ENCODE measurements around the gene ADSL.

DNA sequence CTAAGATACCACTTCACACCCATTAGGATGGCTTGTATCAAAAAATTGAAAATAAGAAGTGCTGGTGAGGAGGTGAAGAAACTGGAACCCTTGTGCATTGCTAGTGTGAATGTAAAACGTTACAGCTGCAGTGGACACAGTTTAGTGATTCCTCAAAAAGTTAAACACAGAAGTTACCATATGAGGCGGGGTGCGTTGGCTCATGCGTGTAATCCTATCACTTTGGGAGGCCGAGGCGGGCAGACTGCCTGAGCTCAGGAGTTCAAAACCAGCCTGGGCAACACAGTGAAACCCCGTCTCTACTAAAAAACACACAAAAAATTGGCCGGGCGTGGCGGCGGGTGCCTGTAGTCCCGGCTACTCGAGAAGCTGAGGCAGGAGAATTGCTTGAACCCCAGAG lies 67.6 kb downstream of the ADSL start:
- TF ChIP-seq, protein P1, sequence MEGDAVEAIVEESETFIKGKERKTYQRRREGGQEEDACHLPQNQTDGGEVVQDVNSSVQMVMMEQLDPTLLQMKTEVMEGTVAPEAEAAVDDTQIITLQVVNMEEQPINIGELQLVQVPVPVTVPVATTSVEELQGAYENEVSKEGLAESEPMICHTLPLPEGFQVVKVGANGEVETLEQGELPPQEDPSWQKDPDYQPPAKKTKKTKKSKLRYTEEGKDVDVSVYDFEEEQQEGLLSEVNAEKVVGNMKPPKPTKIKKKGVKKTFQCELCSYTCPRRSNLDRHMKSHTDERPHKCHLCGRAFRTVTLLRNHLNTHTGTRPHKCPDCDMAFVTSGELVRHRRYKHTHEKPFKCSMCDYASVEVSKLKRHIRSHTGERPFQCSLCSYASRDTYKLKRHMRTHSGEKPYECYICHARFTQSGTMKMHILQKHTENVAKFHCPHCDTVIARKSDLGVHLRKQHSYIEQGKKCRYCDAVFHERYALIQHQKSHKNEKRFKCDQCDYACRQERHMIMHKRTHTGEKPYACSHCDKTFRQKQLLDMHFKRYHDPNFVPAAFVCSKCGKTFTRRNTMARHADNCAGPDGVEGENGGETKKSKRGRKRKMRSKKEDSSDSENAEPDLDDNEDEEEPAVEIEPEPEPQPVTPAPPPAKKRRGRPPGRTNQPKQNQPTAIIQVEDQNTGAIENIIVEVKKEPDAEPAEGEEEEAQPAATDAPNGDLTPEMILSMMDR (IDR thresholded peaks at IDR 0.05) = no peak
- TF ChIP-seq POLR2A (IDR thresholded peaks at IDR 0.05) = no peak
- TF ChIP-seq EP300 (IDR thresholded peaks at IDR 0.05) = no peak

Data from suprapubic skin (tissue), 3 donors.